ENCODE data around the gene HYAL2.

Gene HYAL2

DNA sequence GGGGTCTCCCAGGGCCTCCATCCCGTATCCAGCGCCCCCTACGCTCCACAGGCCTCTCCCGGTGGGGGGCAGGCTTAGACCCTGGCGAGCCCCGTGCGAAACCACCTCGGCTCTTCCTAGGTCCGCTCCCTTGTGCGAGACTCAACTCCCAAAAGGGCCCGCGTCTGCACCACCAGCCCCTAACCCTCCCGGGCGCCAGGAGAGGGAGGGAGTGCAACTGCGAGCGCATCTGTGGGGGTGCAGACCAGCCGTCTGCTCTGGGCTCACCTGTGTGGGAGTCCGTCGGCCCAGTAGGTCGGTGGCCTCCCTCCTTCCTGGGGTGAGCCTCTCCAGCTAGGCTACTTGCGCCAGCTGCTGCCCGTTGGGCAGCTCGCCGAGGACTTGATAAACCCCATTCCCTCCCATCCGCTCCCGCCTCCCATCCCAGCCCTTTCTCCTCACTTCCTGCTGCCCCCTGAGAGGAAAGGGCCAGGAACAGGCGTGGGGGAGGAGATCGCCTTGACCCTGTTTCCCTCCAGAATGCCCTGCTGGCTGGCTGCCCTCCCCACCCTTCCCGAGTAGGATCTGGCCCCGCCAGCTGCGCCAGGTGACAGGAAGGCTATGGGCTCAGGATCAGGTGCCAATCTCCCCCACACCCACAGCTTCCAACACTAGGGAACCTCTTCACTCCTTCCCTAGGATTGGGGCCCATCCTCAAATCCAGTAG, at the start of gene HYAL2:
HYAL2 (minus strand) TSS at position 360 of the 706 bp plus-strand sequence. CDS start 2,256 bp downstream, outside the sequence.
- H3K4me3 ChIP-seq: peak within 1 kb of the TSS; percentile 85
- DNase-seq (ENCODE audit: low spot score): no peak
- TF ChIP-seq CTCF (IDR thresholded peaks at IDR 0.05): no peak
- H3K27ac ChIP-seq: peak within 1 kb of the TSS; percentile 69 to 91

DNA sequence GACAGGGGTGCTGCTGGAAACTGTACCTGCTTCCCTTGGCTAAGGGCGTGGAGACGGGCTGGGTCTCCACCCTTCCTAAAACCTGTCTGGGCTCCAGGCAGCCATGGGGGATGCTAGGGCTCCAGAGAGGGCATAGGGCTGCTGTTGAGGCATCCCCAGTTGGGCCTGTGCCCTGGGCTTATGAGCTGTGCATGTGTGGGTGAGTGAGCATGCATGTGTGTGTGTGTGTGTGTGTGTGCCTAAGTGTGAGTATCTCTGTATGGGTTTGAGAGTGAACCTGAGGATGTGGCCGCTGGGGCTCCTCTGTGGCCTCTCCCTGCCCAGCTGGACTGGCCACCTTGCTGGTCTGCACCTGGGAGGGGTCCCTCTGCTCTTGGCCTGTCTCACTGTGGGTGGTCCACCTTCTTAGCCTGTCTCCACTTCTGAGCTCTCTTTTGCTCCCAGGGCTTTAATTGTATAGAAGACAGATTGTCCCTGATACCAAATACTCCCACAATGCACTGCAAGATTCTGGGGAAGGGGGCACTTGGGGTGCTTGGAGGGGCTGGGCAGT, 48.7 kb upstream of the HYAL2 start:
- no peak for DNase-seq (ENCODE audit: low spot score)
- no peak overlapping the region for H3K27ac ChIP-seq
- H3K4me3 ChIP-seq: no peak overlapping the region
- no peak for TF ChIP-seq CTCF (IDR thresholded peaks at IDR 0.05)

DNA sequence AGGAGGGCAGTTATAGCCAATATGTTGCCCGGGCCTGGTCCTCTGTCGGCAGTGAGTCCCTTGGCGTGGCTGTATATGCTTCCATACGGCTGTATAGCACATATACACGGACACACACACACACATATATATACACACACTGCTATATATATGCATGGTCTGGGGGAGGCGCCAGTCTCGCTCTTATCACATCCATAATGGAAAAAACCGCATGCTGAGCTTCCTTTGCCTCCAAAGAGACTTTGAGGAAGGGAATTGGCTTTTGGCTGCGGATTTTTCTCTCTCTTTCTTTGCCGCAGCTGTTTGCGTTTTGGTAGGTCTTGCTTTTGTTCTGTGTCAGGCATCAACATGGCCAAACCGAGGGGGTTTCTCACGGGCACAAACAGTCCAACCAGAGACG, 48.0 kb upstream of the HYAL2 start:
- H3K27ac ChIP-seq: no peak overlapping the region
- TF ChIP-seq CTCF (IDR thresholded peaks at IDR 0.05): no peak
- DNase-seq (ENCODE audit: low spot score): no peak
- H3K4me3 ChIP-seq: no peak overlapping the region

- DNase-seq (ENCODE audit: low spot score): no peak
- no peak overlapping the region for H3K4me3 ChIP-seq
- H3K27ac ChIP-seq: no peak overlapping the region
- TF ChIP-seq CTCF (IDR thresholded peaks at IDR 0.05): no peak
Observed at GRCh38 chr3:50369012-50369670, 46.6 kb upstream of the HYAL2 start.

- no peak overlapping the region for H3K27ac ChIP-seq
- no peak overlapping the region for H3K4me3 ChIP-seq
- no peak for TF ChIP-seq CTCF (IDR thresholded peaks at IDR 0.05)
Observed at GRCh38 chr3:50365842-50366220, 43.3 kb upstream of the HYAL2 start.

DNA sequence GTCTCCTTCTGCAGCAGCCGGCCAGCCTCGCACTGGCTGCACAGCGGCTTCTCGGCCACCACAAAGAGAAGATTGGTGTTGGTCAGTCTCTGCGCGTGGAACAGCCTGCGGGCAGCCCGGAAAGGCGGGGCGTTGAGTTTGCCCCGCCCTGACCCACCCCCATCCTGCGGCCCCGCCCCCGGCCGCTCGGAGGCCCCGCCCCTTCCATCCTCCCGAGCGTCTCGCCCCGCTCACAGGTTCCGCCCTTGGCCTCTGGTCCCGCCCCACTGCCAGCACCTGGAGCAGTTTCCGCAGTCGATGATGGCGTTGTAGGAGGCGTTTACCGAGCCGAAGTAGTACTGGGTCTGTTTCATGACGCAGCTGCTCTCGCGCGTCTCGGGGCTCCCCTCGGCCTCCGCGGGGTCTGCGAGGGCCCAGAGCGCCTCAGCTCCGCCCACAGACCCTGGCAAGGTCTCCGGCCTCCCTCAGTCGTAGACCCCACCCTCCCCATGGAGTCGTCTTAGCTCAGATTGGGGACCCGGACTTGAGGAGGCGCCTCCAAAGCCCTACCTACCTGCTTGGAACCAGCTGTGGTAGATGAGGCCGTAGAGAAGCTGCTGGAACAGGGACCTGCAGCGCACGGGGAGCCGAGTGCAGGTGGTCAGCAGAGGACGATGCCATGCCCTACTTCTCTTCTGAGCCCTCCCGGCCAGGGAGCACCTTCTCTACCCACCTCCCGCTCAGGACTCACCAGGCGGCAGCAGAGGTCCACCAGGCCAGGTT, 42.7 kb upstream of the HYAL2 start:
- H3K27ac ChIP-seq: peak overlapping the region in 1 of 2 donors; percentile 43
- TF ChIP-seq CTCF (IDR thresholded peaks at IDR 0.05): no peak
- H3K4me3 ChIP-seq: peak overlapping the region; percentile 73
- DNase-seq (ENCODE audit: low spot score): peak; percentile 85

More at GRCh38 chr3:50365842-50366220, 43.3 kb upstream of the HYAL2 start:
- no peak for DNase-seq (ENCODE audit: low spot score)

Data from coronary artery (tissue), 2 donors.